HG03439 (cell line): Measurements from ENCODE around the gene OR10G7.

Experiments
- ATAC-seq: cut with Tn5 transposase; IDR thresholded peaks from one replicate; pipeline ENCODE4 v1.9.1; 2021; ENCODE audit warnings: mild to moderate bottlenecking, moderate library complexity; ENCODE audit not compliant: unreplicated experiment

The OR10G7 gene

GRCh38 chr11:124041254-124041653, at the start of gene OR10G7:
TSS of gene OR10G7 (minus strand) at chr11:124041325. CDS start at chr11:124039001, 2,324 bp downstream.
- ATAC-seq: no peak

- no peak for ATAC-seq
Observed at GRCh38 chr11:124085997-124086846, 45.1 kb upstream of the OR10G7 start.

- no peak for ATAC-seq
Observed at GRCh38 chr11:124085583-124085982, 44.5 kb upstream of the OR10G7 start.

GRCh38 chr11:124082371-124082770, 41.2 kb upstream of the OR10G7 start:
- ATAC-seq: no peak

GRCh38 chr11:124081483-124081882, 40.4 kb upstream of the OR10G7 start:
- ATAC-seq: no peak

GRCh38 chr11:124080327-124081001, 39.3 kb upstream of the OR10G7 start:
- no peak for ATAC-seq

- ATAC-seq: no peak
Observed at GRCh38 chr11:124079631-124080326, 38.7 kb upstream of the OR10G7 start.

- ATAC-seq: no peak
Observed at GRCh38 chr11:124078591-124078990, 37.5 kb upstream of the OR10G7 start.

GRCh38 chr11:124077266-124077665, 36.1 kb upstream of the OR10G7 start:
- no peak for ATAC-seq

GRCh38 chr11:124075841-124076651, 34.9 kb upstream of the OR10G7 start:
- peak; percentile 69 for ATAC-seq

GRCh38 chr11:124075492-124075840, 34.3 kb upstream of the OR10G7 start:
- ATAC-seq: no peak

GRCh38 chr11:124074554-124074953, 33.4 kb upstream of the OR10G7 start:
- no peak for ATAC-seq

GRCh38 chr11:124072147-124072546, 31.0 kb upstream of the OR10G7 start:
- no peak for ATAC-seq

GRCh38 chr11:124071623-124071948, 30.5 kb upstream of the OR10G7 start:
- ATAC-seq: peak; percentile 3

- peak; percentile 74 for ATAC-seq
Observed at GRCh38 chr11:124070915-124071622, 29.9 kb upstream of the OR10G7 start.

- ATAC-seq: peak; percentile 81
Observed at GRCh38 chr11:124069429-124070401, 28.6 kb upstream of the OR10G7 start.

- no peak for ATAC-seq
Observed at GRCh38 chr11:124068601-124069110, 27.5 kb upstream of the OR10G7 start.

GRCh38 chr11:124052966-124053365, 11.8 kb upstream of the OR10G7 start:
- no peak for ATAC-seq

- ATAC-seq: no peak
Observed at GRCh38 chr11:124050748-124051147, 9.6 kb upstream of the OR10G7 start.
